A673 (cell line): ENCODE data around the gene CCDC17. TPM values are rescaled to one million over a fixed set of nuclear protein-coding genes. Genes with fewer than 3 reads are reported as not detected.

Source experiments
- BruUV-seq: library from RNA; stranded (reverse); fragments of 400-500 nt; replicated peaks from 2 replicates; lab custom pipeline; 2021; lab: Mats Ljungman, UMichigan
- CTCF ChIA-PET: fragments of 300-600 bp; sonication (Branson Sonifier 250); formaldehyde crosslinking; loops from one replicate; lab custom pipeline; 2022; ENCODE audit warnings: antibody characterized with exemption; lab: Charles Lee
- POLR2A ChIA-PET: fragments of 300-600 bp; sonication (Branson Sonifier 250); formaldehyde crosslinking; loops from one replicate; lab custom pipeline; 2022; ENCODE audit warnings: antibody characterized with exemption; ENCODE audit not compliant: low non-redundant PET; lab: Charles Lee
- DNase-seq: peaks from one replicate; pipeline ENCODE4 v3.0.0-alpha.2; 2015; ENCODE audit warnings: low spot score
- H3K27ac ChIP-seq: fragments of 200-600 bp; sonication (generic); 2 replicates; pipeline ENCODE4 v1.5.1; 2016; ENCODE audit warnings: mixed run types, low read depth, mild to moderate bottlenecking, mixed read lengths, antibody characterized with exemption, low read length; ENCODE audit not compliant: poor library complexity, severe bottlenecking
- H3K27me3 ChIP-seq: fragments of 200-600 bp; sonication (generic); replicated peaks from 2 replicates; pipeline ENCODE4 v1.6.1; 2017; ENCODE audit warnings: mixed run types, low read depth, mild to moderate bottlenecking, mixed read lengths, antibody characterized with exemption, low read length; ENCODE audit not compliant: insufficient read depth, poor library complexity
- H3K36me3 ChIP-seq: fragments of 200-600 bp; sonication (generic); 2 replicates; pipeline ENCODE4 v1.6.1; 2016; ENCODE audit warnings: mixed run types, mild to moderate bottlenecking, mixed read lengths, antibody characterized with exemption, low read length; ENCODE audit not compliant: insufficient read depth, poor library complexity, severe bottlenecking
- H3K4me1 ChIP-seq: fragments of 200-600 bp; sonication (generic); 2 replicates; pipeline ENCODE4 v1.6.1; 2017; ENCODE audit warnings: mixed run types, mild to moderate bottlenecking, mixed read lengths, antibody characterized with exemption, low read length; ENCODE audit not compliant: insufficient read depth, poor library complexity, severe bottlenecking
- H3K4me3 ChIP-seq: fragments of 200-600 bp; sonication (generic); 2 replicates; pipeline ENCODE4 v1.5.1; 2016; ENCODE audit warnings: low read depth, mixed run types, mild to moderate bottlenecking, mixed read lengths, low read length; ENCODE audit not compliant: poor library complexity, severe bottlenecking
- H3K9me3 ChIP-seq: fragments of 200-600 bp; sonication (generic); 2 replicates; pipeline ENCODE4 v1.6.1; 2016; ENCODE audit warnings: mixed run types, low read depth, mild to moderate bottlenecking, mixed read lengths, antibody characterized with exemption, low read length; ENCODE audit not compliant: poor library complexity, severe bottlenecking
- CTCF ChIP-seq: fragments of 300-800, 200-600 bp; sonication (generic); conservative IDR thresholded peaks from 2 replicates; pipeline ENCODE4 v1.5.1; 2017; ENCODE audit warnings: low read depth, mild to moderate bottlenecking, antibody characterized with exemption, low read length, moderate library complexity, mixed read lengths
- EZH2 ChIP-seq: fragments of 200-600 bp; sonication (generic); IDR thresholded peaks from 2 replicates; pipeline ENCODE4 v1.6.1; 2017; ENCODE audit warnings: borderline replicate concordance, low read depth, mild to moderate bottlenecking, mixed read lengths, antibody characterized with exemption, low read length; ENCODE audit not compliant: poor library complexity, severe bottlenecking
- intact Hi-C: fragments of 100-400 bp; cut with micrococcal nuclease; formaldehyde crosslinking; loops from one replicate; pipeline ENCODE4 v1.10.0; 2022; ENCODE audit not compliant: unreplicated experiment
- total RNA-seq: library from RNA; stranded (reverse); gene quantifications from 2 replicates; pipeline ENCODE4 v1.2.3, GENCODE V29; 2021

The CCDC17 gene
- total RNA-seq, 1 experiment from 2014 or later = 2.0 TPM

- peaks cover 58% of the 10 kb centered on the region for H3K36me3 ChIP-seq
- CTCF ChIA-PET = no interaction called here
- H3K27me3 ChIP-seq = no peaks in the 10 kb centered on the region
- no peaks in the 10 kb centered on the region for H3K9me3 ChIP-seq
- no peak for DNase-seq
- H3K4me3 ChIP-seq = no peak overlapping the region
- no peak overlapping the region for H3K27ac ChIP-seq
- no peaks in the 10 kb centered on the region for H3K4me1 ChIP-seq
- intact Hi-C loops = no loop called here
- TSS peak; percentile 64 for BruUV-seq
- TF ChIP-seq CTCF = no peak
- no peak for TF ChIP-seq EZH2
- POLR2A ChIA-PET = no interaction called here
Observed at GRCh38 chr1:45660336-45660735, 36.5 kb upstream of the CCDC17 start.

GRCh38 chr1:45659222-45659621, 35.4 kb upstream of the CCDC17 start:
- CTCF ChIA-PET = no interaction called here
- Histone ChIP-seq H3K4me1 (no peaks in the 10 kb centered on the region), H3K36me3 (peaks cover 69% of the 10 kb centered on the region), H3K4me3 (no peak overlapping the region), H3K27me3 (no peaks in the 10 kb centered on the region), H3K27ac (no peak overlapping the region), H3K9me3 (no peaks in the 10 kb centered on the region)
- DNase-seq = no peak
- BruUV-seq = no TSS peak
- POLR2A ChIA-PET = no interaction called here
- TF ChIP-seq EZH2 (no peak), CTCF (no peak)
- intact Hi-C loops = no loop called here

GRCh38 chr1:45658171-45658570, 34.3 kb upstream of the CCDC17 start:
- H3K27me3 ChIP-seq = no peaks in the 10 kb centered on the region
- H3K27ac ChIP-seq = no peak overlapping the region
- POLR2A ChIA-PET = no interaction called here
- intact Hi-C loops = no loop called here
- no peak for TF ChIP-seq EZH2
- no peak for DNase-seq
- peaks cover 80% of the 10 kb centered on the region for H3K36me3 ChIP-seq
- H3K9me3 ChIP-seq = no peaks in the 10 kb centered on the region
- H3K4me1 ChIP-seq = no peaks in the 10 kb centered on the region
- H3K4me3 ChIP-seq = no peak overlapping the region
- CTCF ChIA-PET = no interaction called here
- BruUV-seq = no TSS peak

GRCh38 chr1:45656573-45657226, 32.8 kb upstream of the CCDC17 start:
- TF ChIP-seq CTCF (no peak), EZH2 (no peak)
- Histone ChIP-seq H3K4me1 (no peaks in the 10 kb centered on the region), H3K27me3 (no peaks in the 10 kb centered on the region), H3K4me3 (no peak overlapping the region), H3K27ac (no peak overlapping the region), H3K36me3 (peaks cover 88% of the 10 kb centered on the region), H3K9me3 (no peaks in the 10 kb centered on the region)
- no TSS peak for BruUV-seq
- no peak for DNase-seq
- CTCF ChIA-PET = no interaction called here
- intact Hi-C loops = no loop called here
- POLR2A ChIA-PET = interaction anchor here (0.7 kb wide), 1 partner anchor 242 kb away, joined by 30 read pairs; no protein-coding TSS in a partner anchor
